GM18507 (cell line): ENCODE measurements around the gene SORL1.

Experiments
- DNase-seq: peaks from one replicate; pipeline ENCODE4 v3.0.0; 2011; ENCODE audit warnings: low read depth; ENCODE audit not compliant: insufficient read length; ENCODE audit errors: extremely low spot score
- FAIRE-seq: peaks from 2 replicates; lab custom pipeline; 2011; peaks lifted over from hg19 to GRCh38; lab: Jason Lieb, UNC

Gene SORL1

DNA sequence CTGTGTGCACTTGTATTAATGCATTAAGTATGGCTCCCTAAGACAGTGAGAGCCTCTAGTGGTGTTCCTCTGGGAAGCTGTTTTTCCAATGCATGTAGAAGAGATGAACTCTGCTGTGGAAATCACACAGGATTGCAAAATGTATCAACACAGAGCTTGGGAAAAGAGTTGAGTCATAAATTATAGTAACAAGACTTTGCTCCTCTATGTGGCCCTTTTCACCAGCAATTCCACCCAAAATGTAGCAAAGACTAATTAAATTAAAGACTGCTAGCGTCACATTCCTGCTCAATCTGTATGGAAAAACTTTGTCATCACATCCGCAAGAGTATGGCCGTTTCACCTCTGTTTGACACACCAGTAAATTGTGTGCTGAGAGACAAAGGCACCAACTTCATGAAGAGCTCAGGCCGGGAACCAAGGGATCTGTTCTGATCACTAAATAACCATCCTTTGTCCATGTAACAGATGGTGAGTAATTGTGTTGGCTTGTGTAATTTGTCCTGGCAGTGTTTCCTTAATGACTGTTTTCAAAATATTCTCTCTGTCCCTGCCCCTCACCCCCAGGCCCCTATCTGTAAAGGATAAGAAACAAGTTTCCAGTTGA, 209.9 kb downstream of the SORL1 start:
- FAIRE-seq: no peak
- DNase-seq: no peak

DNA sequence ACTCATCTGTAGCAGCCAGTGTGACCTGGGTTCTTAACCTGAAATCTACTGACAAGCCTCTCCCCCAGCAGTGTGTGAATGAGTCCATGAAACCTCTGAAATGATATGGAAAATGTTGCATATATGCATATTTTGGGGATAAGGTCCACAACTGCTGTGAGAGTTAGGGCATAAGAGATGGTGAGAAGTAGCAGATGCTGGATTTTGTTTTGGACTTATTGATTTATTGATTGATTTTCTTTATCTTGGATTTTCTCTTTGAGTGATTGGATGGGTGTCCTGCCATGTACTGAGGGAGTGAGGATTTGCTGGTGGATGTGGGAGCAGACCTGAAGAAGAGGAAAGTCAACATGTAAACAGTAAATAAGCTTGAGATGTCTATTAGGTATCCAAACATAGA, 212.0 kb downstream of the SORL1 start:
- DNase-seq: no peak
- FAIRE-seq: no peak

DNA sequence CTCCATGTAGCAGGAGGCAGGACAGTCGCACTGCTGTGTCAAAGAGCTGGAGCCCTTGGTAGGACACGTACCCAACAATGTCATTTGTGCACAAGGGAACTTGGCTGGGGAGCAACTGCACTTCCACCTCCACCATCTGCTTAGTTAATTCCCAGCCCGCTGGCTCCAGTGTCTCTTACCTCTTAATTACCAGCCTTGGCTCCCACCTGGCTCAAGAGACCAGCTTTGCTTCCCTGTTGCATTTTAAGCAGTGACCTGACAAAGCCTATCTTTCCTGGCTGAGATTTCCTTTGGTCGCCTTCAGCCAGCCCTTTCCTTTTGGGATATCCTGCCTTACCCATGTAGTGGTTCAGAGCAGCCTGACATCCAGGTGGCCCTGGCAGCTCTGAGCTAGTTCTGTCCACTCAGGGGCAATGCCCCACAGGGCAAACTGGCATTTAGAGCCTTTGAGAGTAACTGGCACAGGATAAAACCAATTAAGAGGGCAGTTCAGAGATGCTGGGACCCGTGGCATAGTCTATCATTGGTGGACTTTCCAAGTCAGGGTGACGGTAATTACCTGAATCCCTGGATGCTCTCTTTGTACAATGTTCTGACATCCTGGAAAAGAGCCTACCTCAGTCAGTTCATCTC, 213.2 kb downstream of the SORL1 start:
- no peak for DNase-seq
- no peak for FAIRE-seq

DNA sequence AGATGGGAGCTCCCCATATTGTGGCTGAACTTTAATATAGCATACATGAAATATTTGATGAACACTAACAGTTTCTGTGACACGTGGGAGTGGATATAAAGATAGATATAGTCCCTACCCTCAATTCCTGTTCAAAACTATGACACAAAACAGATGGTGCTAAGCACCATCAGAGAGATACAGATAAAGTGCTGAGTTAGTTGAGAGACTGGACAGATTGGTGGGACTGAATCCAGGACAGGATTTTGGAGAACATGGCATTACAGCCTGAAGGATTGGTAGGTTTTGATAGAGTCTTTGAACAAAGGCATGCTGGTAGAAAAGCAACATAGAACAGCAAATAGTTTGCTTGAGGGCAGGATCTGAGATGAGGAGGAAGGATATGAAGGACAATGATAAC, 215.7 kb downstream of the SORL1 start:
- FAIRE-seq (no peak), DNase-seq (no peak)

DNA sequence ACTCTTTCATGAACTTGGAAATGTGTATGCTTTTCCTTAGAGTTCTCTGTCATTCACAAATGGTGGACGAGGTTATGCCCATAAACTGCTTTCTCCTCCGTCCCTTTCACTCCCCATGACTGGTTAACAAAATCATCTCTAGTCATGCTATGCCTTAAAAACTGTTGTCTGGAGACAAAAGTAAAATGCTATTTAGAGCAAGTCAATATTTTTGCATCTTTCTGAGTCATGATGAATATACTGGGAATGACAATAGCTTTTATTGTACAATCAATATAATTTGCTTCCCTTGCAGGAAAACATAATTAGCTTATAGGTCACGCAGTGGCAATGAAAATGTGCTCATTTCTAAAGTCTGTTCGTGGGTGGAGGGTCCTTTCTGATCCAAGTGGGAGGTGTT, 217.3 kb downstream of the SORL1 start:
- DNase-seq (no peak), FAIRE-seq (no peak)

DNA sequence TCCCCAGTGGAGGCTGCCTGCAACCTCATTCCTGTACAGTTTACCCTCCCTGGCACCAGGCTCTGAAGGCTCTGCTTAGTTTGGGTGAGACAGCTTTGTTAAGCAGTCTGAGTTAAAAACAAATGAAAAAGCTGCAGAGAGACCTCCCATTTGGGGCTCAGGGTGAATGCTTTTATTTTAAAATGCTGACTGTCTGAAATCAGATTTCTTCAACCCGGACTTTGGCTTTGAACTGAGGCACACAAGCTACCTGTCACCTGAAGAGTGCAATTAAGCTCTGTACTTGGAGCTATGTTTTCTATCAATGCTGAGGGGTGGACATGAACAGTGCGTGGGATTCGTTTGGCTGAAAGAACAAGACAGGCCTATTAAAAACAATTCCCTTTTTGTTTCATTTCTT, 218.2 kb downstream of the SORL1 start:
- FAIRE-seq: no peak
- no peak for DNase-seq

DNA sequence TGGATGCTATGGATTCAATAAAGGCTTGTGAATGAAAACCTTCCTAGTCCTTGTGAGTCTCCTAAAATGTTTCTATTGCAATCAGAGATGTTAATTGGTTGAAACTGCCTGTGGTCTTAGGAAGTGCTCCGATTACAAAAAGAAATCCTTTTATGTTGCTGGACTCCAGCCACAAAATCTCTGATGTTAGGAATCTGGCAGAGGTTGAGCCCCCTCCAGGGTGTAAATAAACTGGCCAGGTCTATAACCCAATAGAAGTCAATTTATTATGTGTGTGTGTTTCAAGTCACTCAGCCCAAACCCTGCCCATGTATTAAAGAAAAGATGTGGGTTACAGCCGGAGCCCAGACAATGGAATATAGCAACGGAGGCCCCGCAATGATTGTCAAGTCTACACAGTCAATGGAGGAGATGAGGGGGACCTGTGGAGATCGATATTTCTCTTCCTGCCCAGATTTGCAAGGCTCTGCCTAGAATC, 218.7 kb downstream of the SORL1 start:
- FAIRE-seq: no peak
- DNase-seq: no peak

DNA sequence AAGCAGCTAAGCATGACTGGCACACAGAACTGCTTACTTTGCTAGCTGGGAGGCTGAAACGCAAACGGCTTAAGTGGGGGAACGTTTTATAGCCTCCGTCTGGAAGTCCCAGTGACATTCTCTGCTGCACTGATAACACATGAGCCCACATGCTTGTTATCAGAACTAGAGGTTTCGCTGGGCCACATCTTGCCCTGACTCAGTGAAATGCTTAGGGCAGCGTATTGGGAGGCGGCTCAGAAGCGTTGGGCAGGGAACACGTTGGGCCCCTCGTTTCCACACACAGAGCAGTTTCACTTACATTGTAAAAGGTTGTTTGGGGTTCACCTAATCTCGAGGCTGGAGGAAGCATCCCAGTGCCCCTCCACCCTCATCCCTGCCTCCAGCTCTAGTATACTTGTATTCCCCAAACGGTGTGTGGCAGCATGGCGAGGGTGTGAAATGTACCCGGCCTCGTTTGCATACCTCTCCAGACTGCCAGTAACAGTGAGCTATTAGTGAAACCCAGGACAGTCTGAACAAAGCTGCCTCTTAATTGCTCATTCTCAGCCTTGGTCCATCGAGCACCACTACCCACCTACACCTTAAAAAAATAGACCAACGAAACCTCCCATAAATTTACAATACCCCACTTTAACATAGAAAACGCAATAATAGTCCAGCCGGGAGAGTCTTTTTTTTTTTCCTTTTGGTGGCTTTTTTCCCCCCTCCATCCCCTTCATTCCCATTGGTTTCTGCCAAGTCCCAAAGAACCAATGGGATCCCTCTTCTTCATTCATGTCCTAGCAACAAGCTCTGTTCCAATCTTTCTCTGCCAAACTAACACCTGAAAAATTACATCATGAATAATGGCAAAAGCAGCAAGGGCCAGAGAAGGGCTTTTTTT, 219.4 kb downstream of the SORL1 start:
- DNase-seq (no peak), FAIRE-seq (no peak)

DNA sequence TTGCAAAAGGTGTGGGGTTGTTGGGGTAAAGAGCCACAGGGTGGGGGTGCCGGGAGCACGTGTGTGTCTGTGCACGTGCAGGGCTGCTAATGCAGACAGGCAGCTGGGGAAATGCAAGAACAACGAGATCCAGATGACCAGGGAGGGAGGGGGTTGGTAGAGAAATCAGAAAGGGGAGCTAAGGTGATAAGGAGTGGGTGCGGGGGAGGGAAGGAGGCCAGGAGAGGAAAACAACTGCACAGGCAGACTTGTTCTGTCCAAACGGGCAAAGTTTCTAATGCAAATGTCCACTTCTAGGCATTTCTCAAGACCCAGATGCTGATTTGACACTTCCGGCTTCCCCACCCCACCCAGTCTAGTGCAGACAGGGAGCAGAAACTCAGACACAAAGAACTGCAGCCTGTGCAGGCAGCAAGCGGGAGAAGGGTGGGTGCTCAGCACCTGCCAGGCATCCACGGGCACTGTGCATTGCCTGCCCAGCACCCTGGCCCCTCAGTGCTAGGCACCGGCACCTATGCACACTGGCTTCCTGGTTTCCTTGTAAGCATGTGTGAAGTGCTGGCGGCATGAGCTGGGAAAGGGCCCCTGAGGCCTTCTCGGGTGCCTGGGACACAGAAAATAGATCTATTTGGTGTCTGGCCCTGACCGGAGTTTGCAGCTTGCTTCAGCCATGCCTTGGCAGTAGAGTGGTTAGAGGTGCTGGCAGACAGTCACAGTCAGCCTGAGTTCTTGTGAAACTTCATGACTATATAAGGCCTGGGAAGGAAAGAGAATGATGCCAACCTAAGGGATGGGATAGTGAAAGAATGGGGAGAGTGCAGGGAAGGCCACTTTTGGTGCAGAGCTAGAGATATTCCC, 220.7 kb downstream of the SORL1 start:
- no peak for FAIRE-seq

DNA sequence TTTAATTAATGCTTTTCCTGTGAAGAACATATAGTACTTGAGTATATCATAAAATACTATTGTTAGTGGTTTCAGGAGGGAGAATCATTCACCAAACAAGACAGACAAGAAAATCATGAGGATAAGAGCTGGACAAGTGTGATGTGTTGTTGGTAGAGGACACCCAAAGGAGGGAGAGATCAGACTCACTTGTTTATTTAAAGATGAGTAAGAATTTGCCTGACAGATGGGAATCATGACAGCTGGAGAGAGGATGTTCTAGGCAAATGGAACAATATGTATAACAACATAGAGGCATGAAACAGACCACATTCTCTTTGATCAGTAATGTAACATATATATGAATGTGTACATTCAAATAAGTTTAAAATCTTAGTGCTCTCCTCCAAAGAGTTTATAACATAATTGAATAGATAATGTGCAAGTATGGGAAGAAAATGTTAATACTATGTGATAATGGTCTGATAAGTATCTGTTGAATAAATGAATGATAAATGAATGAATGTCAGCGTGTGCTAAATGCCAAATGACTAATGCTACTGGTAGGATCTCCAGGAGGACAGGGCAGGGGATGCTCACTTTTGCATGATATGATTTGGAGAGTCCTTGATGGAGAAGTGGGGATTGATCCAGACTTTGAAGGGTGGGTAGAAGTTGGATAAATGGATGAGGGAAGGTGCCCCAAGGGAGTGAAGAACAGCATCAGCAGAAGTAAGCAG, 229.6 kb downstream of the SORL1 start:
- FAIRE-seq (no peak), DNase-seq (no peak)

More for the DNA sequence above, 220.7 kb downstream of the SORL1 start:
- DNase-seq: no peak
